Measurements from ENCODE around the gene NIBAN1. TPM values are rescaled to one million over a fixed set of nuclear protein-coding genes. Genes with fewer than 3 reads are reported as not detected.

The NIBAN1 gene
- total RNA-seq, 1 experiment from 2014 or later: 20.8 TPM

- Histone ChIP-seq H3K9me3 (no peaks in the 10 kb centered on the region; the same call in 1 of the 2 replicates), H3K4me1 (peaks cover 10% of the 10 kb centered on the region; the same call in 1 of the 2 replicates), H3K4me3 (ENCODE audit: low read depth, low read length) (no peak overlapping the region), H3K27me3 (replicated peaks; ENCODE audit: control insufficient read depth, insufficient read depth, low read length) (no peaks in the 10 kb centered on the region), H3K36me3 (ENCODE audit: control insufficient read depth, insufficient read depth, low read length) (no peaks in the 10 kb centered on the region)
- H3K4me1 Mint-ChIP-seq (ENCODE audit: low read depth, unreplicated experiment): peaks cover 13% of the 10 kb centered on the region
- BruUV-seq (replicated peaks): no TSS peak
- POLR2A ChIA-PET: no interaction called here
- no peaks in the 10 kb centered on the region for H3K27me3 Mint-ChIP-seq (ENCODE audit: insufficient read depth, unreplicated experiment)
- no peak overlapping the region for H3K4me3 Mint-ChIP-seq (ENCODE audit: unreplicated experiment)
- intact Hi-C loops (cut with micrococcal nuclease; ENCODE audit: unreplicated experiment): loop anchor here (2.0 kb wide), 1 partner anchor 43 kb away; the partner anchor contains the start of gene NIBAN1
- DNase-seq: no peak
- no peak for TF ChIP-seq CTCF (IDR thresholded peaks at IDR 0.05; ENCODE audit: insufficient read depth in 1 of 2, low read depth in 1 of 2, low read length in 1 of 2, severe bottlenecking in 1 of 2, unreplicated experiment in 1 of 2)
- peaks cover 15% of the 10 kb centered on the region for H3K9me3 Mint-ChIP-seq (ENCODE audit: unreplicated experiment)
- H3K27ac Mint-ChIP-seq (ENCODE audit: unreplicated experiment): no peak overlapping the region
- CTCF ChIA-PET: no interaction called here
- H3K36me3 Mint-ChIP-seq (ENCODE audit: insufficient read depth, unreplicated experiment): peaks cover 5% of the 10 kb centered on the region
Measured at GRCh38 chr1:184931566-184931965, 42.7 kb downstream of the NIBAN1 start.

GRCh38 chr1:184930645-184931044 is 43.7 kb downstream of the NIBAN1 start:
- no peak overlapping the region for H3K4me3 Mint-ChIP-seq (ENCODE audit: unreplicated experiment)
- intact Hi-C loops (cut with micrococcal nuclease; ENCODE audit: unreplicated experiment): loop anchor here (1.0 to 2.0 kb wide), 2 partner anchors 25 to 44 kb away; partner anchors contain the start of gene NIBAN1
- H3K4me1 ChIP-seq: peaks cover 10% of the 10 kb centered on the region; the same call in 1 of the 2 replicates
- no peak for DNase-seq
- H3K36me3 ChIP-seq (ENCODE audit: control insufficient read depth, insufficient read depth, low read length): no peaks in the 10 kb centered on the region
- no peaks in the 10 kb centered on the region for H3K27me3 Mint-ChIP-seq (ENCODE audit: insufficient read depth, unreplicated experiment)
- no peak overlapping the region for H3K4me3 ChIP-seq (ENCODE audit: low read depth, low read length)
- H3K9me3 Mint-ChIP-seq (ENCODE audit: unreplicated experiment): peaks cover 18% of the 10 kb centered on the region
- no peaks in the 10 kb centered on the region for H3K27me3 ChIP-seq (replicated peaks; ENCODE audit: control insufficient read depth, insufficient read depth, low read length)
- no peak overlapping the region for H3K27ac Mint-ChIP-seq (ENCODE audit: unreplicated experiment)
- no peaks in the 10 kb centered on the region; the same call in 1 of the 2 replicates for H3K9me3 ChIP-seq
- CTCF ChIA-PET: no interaction called here
- peaks cover 5% of the 10 kb centered on the region for H3K36me3 Mint-ChIP-seq (ENCODE audit: insufficient read depth, unreplicated experiment)
- POLR2A ChIA-PET: no interaction called here
- TF ChIP-seq CTCF (IDR thresholded peaks at IDR 0.05; ENCODE audit: insufficient read depth in 1 of 2, low read depth in 1 of 2, low read length in 1 of 2, severe bottlenecking in 1 of 2, unreplicated experiment in 1 of 2): no peak
- BruUV-seq (replicated peaks): no TSS peak
- peaks cover 13% of the 10 kb centered on the region for H3K4me1 Mint-ChIP-seq (ENCODE audit: low read depth, unreplicated experiment)

- Histone ChIP-seq H3K27me3 (replicated peaks; ENCODE audit: control insufficient read depth, insufficient read depth, low read length) (no peaks in the 10 kb centered on the region), H3K4me1 (peaks cover 10% of the 10 kb centered on the region; the same call in 1 of the 2 replicates), H3K36me3 (ENCODE audit: control insufficient read depth, insufficient read depth, low read length) (no peaks in the 10 kb centered on the region), H3K4me3 (ENCODE audit: low read depth, low read length) (no peak overlapping the region), H3K9me3 (no peaks in the 10 kb centered on the region; the same call in 1 of the 2 replicates)
- POLR2A ChIA-PET: no interaction called here
- intact Hi-C loops (cut with micrococcal nuclease; ENCODE audit: unreplicated experiment): loop anchor here (1.0 to 2.0 kb wide), 2 partner anchors 25 to 45 kb away; partner anchors contain the start of gene NIBAN1
- no TSS peak for BruUV-seq (replicated peaks)
- Mint-ChIP-seq H3K9me3 (ENCODE audit: unreplicated experiment) (peaks cover 21% of the 10 kb centered on the region), H3K4me1 (ENCODE audit: low read depth, unreplicated experiment) (peaks cover 13% of the 10 kb centered on the region), H3K27me3 (ENCODE audit: insufficient read depth, unreplicated experiment) (no peaks in the 10 kb centered on the region), H3K4me3 (ENCODE audit: unreplicated experiment) (peak overlapping the region; percentile 52), H3K36me3 (ENCODE audit: insufficient read depth, unreplicated experiment) (peaks cover 5% of the 10 kb centered on the region), H3K27ac (ENCODE audit: unreplicated experiment) (peak overlapping the region; percentile 22)
- TF ChIP-seq CTCF (IDR thresholded peaks at IDR 0.05; ENCODE audit: insufficient read depth in 1 of 2, low read depth in 1 of 2, low read length in 1 of 2, severe bottlenecking in 1 of 2, unreplicated experiment in 1 of 2): no peak
- CTCF ChIA-PET: no interaction called here
- no peak for DNase-seq
Measured at GRCh38 chr1:184930232-184930631, 44.1 kb downstream of the NIBAN1 start.

All from Caco-2 (cell line).